Measurements from ENCODE around the gene RNF213.

DNA sequence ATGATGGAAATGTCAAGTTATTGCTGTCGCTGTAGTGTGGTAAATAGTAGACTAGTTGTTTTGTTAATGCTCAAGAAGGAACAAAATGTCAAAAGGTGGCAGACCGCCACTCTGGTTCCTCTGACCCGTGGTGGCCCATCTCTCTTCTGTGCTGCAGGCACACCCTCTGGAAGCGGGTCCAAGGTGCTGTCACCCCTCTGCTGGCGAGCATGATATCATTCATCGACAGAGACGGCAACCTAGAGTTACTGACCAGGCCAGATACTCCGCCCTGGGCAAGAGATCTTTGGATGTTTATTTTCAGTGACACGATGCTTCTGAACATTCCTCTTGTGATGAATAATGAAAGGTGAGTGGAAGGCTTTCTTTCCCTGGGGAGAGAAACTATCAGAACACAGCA, 97.5 kb downstream of the RNF213 start:
- TF ChIP-seq, protein P1, sequence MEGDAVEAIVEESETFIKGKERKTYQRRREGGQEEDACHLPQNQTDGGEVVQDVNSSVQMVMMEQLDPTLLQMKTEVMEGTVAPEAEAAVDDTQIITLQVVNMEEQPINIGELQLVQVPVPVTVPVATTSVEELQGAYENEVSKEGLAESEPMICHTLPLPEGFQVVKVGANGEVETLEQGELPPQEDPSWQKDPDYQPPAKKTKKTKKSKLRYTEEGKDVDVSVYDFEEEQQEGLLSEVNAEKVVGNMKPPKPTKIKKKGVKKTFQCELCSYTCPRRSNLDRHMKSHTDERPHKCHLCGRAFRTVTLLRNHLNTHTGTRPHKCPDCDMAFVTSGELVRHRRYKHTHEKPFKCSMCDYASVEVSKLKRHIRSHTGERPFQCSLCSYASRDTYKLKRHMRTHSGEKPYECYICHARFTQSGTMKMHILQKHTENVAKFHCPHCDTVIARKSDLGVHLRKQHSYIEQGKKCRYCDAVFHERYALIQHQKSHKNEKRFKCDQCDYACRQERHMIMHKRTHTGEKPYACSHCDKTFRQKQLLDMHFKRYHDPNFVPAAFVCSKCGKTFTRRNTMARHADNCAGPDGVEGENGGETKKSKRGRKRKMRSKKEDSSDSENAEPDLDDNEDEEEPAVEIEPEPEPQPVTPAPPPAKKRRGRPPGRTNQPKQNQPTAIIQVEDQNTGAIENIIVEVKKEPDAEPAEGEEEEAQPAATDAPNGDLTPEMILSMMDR (IDR thresholded peaks at IDR 0.05; ENCODE audit: low read depth, low read length): no peak
- TF ChIP-seq, protein P2, sequence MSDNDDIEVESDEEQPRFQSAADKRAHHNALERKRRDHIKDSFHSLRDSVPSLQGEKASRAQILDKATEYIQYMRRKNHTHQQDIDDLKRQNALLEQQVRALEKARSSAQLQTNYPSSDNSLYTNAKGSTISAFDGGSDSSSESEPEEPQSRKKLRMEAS (IDR thresholded peaks at IDR 0.05; ENCODE audit: low read depth, low read length): no peak

Data from NB4 (cell line).